ENCODE results near the gene USP38. TPM values are rescaled to one million over a fixed set of nuclear protein-coding genes. Genes with fewer than 3 reads are reported as not detected.
"Not testable (repeated sequence)": the region's sequence is repeated elsewhere in the genome, so short reads cannot be mapped to it uniquely, and the experiment has no call there.

USP38 gene
- total and polyA plus RNA-seq, 7 experiments from 2014 or later = 17.7 to 28.8 (median 24.3) TPM

- POLR2A ChIA-PET = no interaction called here
- intact Hi-C loops (cut with micrococcal nuclease) = no loop called here
- H3K4me3 ChIP-seq (ENCODE audit: low read length) = no peak overlapping the region
- no peaks in the 10 kb centered on the region for H3K36me3 ChIP-seq (ENCODE audit: control insufficient read depth in 2 of 3, insufficient read depth in 3 of 3, low read length in 3 of 3)
- Mint-ChIP-seq H3K36me3 (no peaks in the 10 kb centered on the region), H3K27me3 (peaks cover 0 to 15% (median 7%) of the 10 kb centered on the region in 5 donors), H3K9me3 (no peaks in the 10 kb centered on the region), H3K4me1 (no peaks in the 10 kb centered on the region), H3K27ac (no peak overlapping the region), H3K4me3 (no peak overlapping the region)
- no peak overlapping the region for H3K27ac ChIP-seq (ENCODE audit: low read depth, low read length)
- CTCF ChIA-PET = no interaction called here
- ATAC-seq (no peak), DNase-seq (no peak)
- H3K4me1 ChIP-seq (ENCODE audit: control insufficient read depth in 2 of 2, insufficient read depth in 2 of 2, low read length in 2 of 2) = no peaks in the 10 kb centered on the region
- H3K9me3 ChIP-seq (ENCODE audit: control insufficient read depth in 2 of 3, low read length in 3 of 3) = no peaks in the 10 kb centered on the region
- H3K27me3 ChIP-seq (ENCODE audit: control insufficient read depth in 2 of 2, insufficient read depth in 2 of 2, low read length in 2 of 2) = no peaks in the 10 kb centered on the region
These were observed 68.4 kb downstream of the USP38 start for GRCh38 chr4:143253166-143253565.

GRCh38 chr4:143254491-143255226, 69.9 kb downstream of the USP38 start:
- Mint-ChIP-seq H3K9me3 (no peaks in the 10 kb centered on the region), H3K27ac (no peak overlapping the region), H3K27me3 (peaks cover 0 to 15% (median 7%) of the 10 kb centered on the region in 5 donors), H3K4me3 (no peak overlapping the region), H3K36me3 (no peaks in the 10 kb centered on the region), H3K4me1 (no peaks in the 10 kb centered on the region)
- no peaks in the 10 kb centered on the region for H3K36me3 ChIP-seq (ENCODE audit: control insufficient read depth in 2 of 3, insufficient read depth in 3 of 3, low read length in 3 of 3)
- H3K9me3 ChIP-seq (ENCODE audit: control insufficient read depth in 2 of 3, low read length in 3 of 3) = no peaks in the 10 kb centered on the region
- intact Hi-C loops (cut with micrococcal nuclease) = no loop called here
- ATAC-seq (no peak), DNase-seq (no peak)
- H3K4me3 ChIP-seq (ENCODE audit: low read length) = no peak overlapping the region
- ChIA-PET CTCF (no interaction called here), POLR2A (no interaction called here)
- H3K4me1 ChIP-seq (ENCODE audit: control insufficient read depth in 2 of 2, insufficient read depth in 2 of 2, low read length in 2 of 2) = no peaks in the 10 kb centered on the region
- H3K27ac ChIP-seq (ENCODE audit: low read depth, low read length) = no peak overlapping the region
- H3K27me3 ChIP-seq (ENCODE audit: control insufficient read depth in 2 of 2, insufficient read depth in 2 of 2, low read length in 2 of 2) = no peaks in the 10 kb centered on the region

GRCh38 chr4:143256456-143256855, 71.7 kb downstream of the USP38 start:
- Mint-ChIP-seq H3K4me1 (no peaks in the 10 kb centered on the region), H3K27ac (no peak overlapping the region), H3K27me3 (peaks cover 0 to 15% (median 9%) of the 10 kb centered on the region in 5 donors), H3K36me3 (no peaks in the 10 kb centered on the region), H3K4me3 (no peak overlapping the region), H3K9me3 (no peaks in the 10 kb centered on the region)
- DNase-seq = no peak
- ChIA-PET POLR2A (no interaction called here), CTCF (no interaction called here)
- no peaks in the 10 kb centered on the region for H3K36me3 ChIP-seq (ENCODE audit: control insufficient read depth in 2 of 3, insufficient read depth in 3 of 3, low read length in 3 of 3)
- no peak overlapping the region for H3K4me3 ChIP-seq (ENCODE audit: low read length)
- H3K9me3 ChIP-seq (ENCODE audit: control insufficient read depth in 2 of 3, low read length in 3 of 3) = no peaks in the 10 kb centered on the region
- no peaks in the 10 kb centered on the region for H3K27me3 ChIP-seq (ENCODE audit: control insufficient read depth in 2 of 2, insufficient read depth in 2 of 2, low read length in 2 of 2)
- H3K4me1 ChIP-seq (ENCODE audit: control insufficient read depth in 2 of 2, insufficient read depth in 2 of 2, low read length in 2 of 2) = no peaks in the 10 kb centered on the region
- no peak overlapping the region for H3K27ac ChIP-seq (ENCODE audit: low read depth, low read length)
- no peak for ATAC-seq
- intact Hi-C loops (cut with micrococcal nuclease) = no loop called here

GRCh38 chr4:143257356-143257755, 72.6 kb downstream of the USP38 start:
- peaks cover 0 to 18% (median 12%) of the 10 kb centered on the region in 5 donors for H3K27me3 Mint-ChIP-seq
- Histone ChIP-seq H3K27me3 (ENCODE audit: control insufficient read depth in 2 of 2, insufficient read depth in 2 of 2, low read length in 2 of 2) (no peaks in the 10 kb centered on the region), H3K9me3 (ENCODE audit: control insufficient read depth in 2 of 3, low read length in 3 of 3) (no peaks in the 10 kb centered on the region), H3K4me3 (ENCODE audit: low read length) (no peak overlapping the region), H3K4me1 (ENCODE audit: control insufficient read depth in 2 of 2, insufficient read depth in 2 of 2, low read length in 2 of 2) (no peaks in the 10 kb centered on the region), H3K36me3 (ENCODE audit: control insufficient read depth in 2 of 3, insufficient read depth in 3 of 3, low read length in 3 of 3) (no peaks in the 10 kb centered on the region), H3K27ac (ENCODE audit: low read depth, low read length) (no peak overlapping the region)
- no peak for ATAC-seq
- CTCF ChIA-PET = no interaction called here
- no peak overlapping the region for H3K27ac Mint-ChIP-seq
- no peaks in the 10 kb centered on the region for H3K4me1 Mint-ChIP-seq
- POLR2A ChIA-PET = no interaction called here
- H3K9me3 Mint-ChIP-seq = no peaks in the 10 kb centered on the region
- intact Hi-C loops (cut with micrococcal nuclease) = no loop called here
- H3K4me3 Mint-ChIP-seq = no peak overlapping the region
- no peak for DNase-seq
- no peaks in the 10 kb centered on the region for H3K36me3 Mint-ChIP-seq

- Mint-ChIP-seq H3K4me1 (no peaks in the 10 kb centered on the region), H3K9me3 (peaks cover 0 to 6% (median 3%) of the 10 kb centered on the region in 11 donors), H3K4me3 (no peak overlapping the region), H3K36me3 (no peaks in the 10 kb centered on the region), H3K27me3 (peaks cover 0 to 18% (median 8%) of the 10 kb centered on the region in 5 donors), H3K27ac (no peak overlapping the region)
- DNase-seq (no peak), ATAC-seq (no peak)
- no peaks in the 10 kb centered on the region for H3K9me3 ChIP-seq (ENCODE audit: control insufficient read depth in 2 of 3, low read length in 3 of 3)
- CTCF ChIA-PET = no interaction called here
- no peaks in the 10 kb centered on the region for H3K27me3 ChIP-seq (ENCODE audit: control insufficient read depth in 2 of 2, insufficient read depth in 2 of 2, low read length in 2 of 2)
- no peaks in the 10 kb centered on the region for H3K36me3 ChIP-seq (ENCODE audit: control insufficient read depth in 2 of 3, insufficient read depth in 3 of 3, low read length in 3 of 3)
- no peak overlapping the region for H3K4me3 ChIP-seq (ENCODE audit: low read length)
- POLR2A ChIA-PET = no interaction called here
- intact Hi-C loops (cut with micrococcal nuclease) = no loop called here
- H3K27ac ChIP-seq (ENCODE audit: low read depth, low read length) = no peak overlapping the region
- H3K4me1 ChIP-seq (ENCODE audit: control insufficient read depth in 2 of 2, insufficient read depth in 2 of 2, low read length in 2 of 2) = no peaks in the 10 kb centered on the region
These were observed 76.0 kb downstream of the USP38 start for GRCh38 chr4:143260750-143261149.

- Mint-ChIP-seq H3K36me3 (no peaks in the 10 kb centered on the region), H3K27ac (no peak overlapping the region), H3K4me1 (no peaks in the 10 kb centered on the region), H3K4me3 (no peak overlapping the region), H3K27me3 (peaks cover 0 to 12% (median 8%) of the 10 kb centered on the region in 5 donors), H3K9me3 (peaks cover 0 to 20% (median 13%) of the 10 kb centered on the region in 11 donors)
- POLR2A ChIA-PET = no interaction called here
- no peak for ATAC-seq
- DNase-seq = no peak
- Histone ChIP-seq H3K4me1 (ENCODE audit: control insufficient read depth in 2 of 2, insufficient read depth in 2 of 2, low read length in 2 of 2) (no peaks in the 10 kb centered on the region), H3K27ac (ENCODE audit: low read depth, low read length) (no peak overlapping the region), H3K27me3 (ENCODE audit: control insufficient read depth in 2 of 2, insufficient read depth in 2 of 2, low read length in 2 of 2) (no peaks in the 10 kb centered on the region), H3K36me3 (ENCODE audit: control insufficient read depth in 2 of 3, insufficient read depth in 3 of 3, low read length in 3 of 3) (no peaks in the 10 kb centered on the region), H3K4me3 (ENCODE audit: low read length) (no peak overlapping the region), H3K9me3 (ENCODE audit: control insufficient read depth in 2 of 3, low read length in 3 of 3) (peaks cover 0 to 6% (median 0%) of the 10 kb centered on the region in 3 experiments)
- intact Hi-C loops (cut with micrococcal nuclease) = no loop called here
- CTCF ChIA-PET = no interaction called here
These were observed 78.1 kb downstream of the USP38 start for GRCh38 chr4:143262838-143263237.

- H3K36me3 Mint-ChIP-seq; H3K4me3 Mint-ChIP-seq; H3K4me1 ChIP-seq (ENCODE audit: control insufficient read depth in 2 of 2, insufficient read depth in 2 of 2, low read length in 2 of 2); intact Hi-C loops (cut with micrococcal nuclease); H3K27ac ChIP-seq (ENCODE audit: low read depth, low read length); DNase-seq; POLR2A ChIA-PET; CTCF ChIA-PET; H3K27ac Mint-ChIP-seq; ATAC-seq; H3K4me1 Mint-ChIP-seq; H3K4me3 ChIP-seq (ENCODE audit: low read length); H3K27me3 ChIP-seq (ENCODE audit: control insufficient read depth in 2 of 2, insufficient read depth in 2 of 2, low read length in 2 of 2); H3K36me3 ChIP-seq (ENCODE audit: control insufficient read depth in 2 of 3, insufficient read depth in 3 of 3, low read length in 3 of 3): not testable (repeated sequence)
- peaks cover 0 to 13% (median 0%) of the 10 kb centered on the region in 3 experiments for H3K9me3 ChIP-seq (ENCODE audit: control insufficient read depth in 2 of 3, low read length in 3 of 3)
- H3K27me3 Mint-ChIP-seq = peaks cover 0 to 21% (median 12%) of the 10 kb centered on the region in 5 donors
- H3K9me3 Mint-ChIP-seq = peaks cover 0 to 39% (median 16%) of the 10 kb centered on the region in 11 donors
These were observed 83.0 kb downstream of the USP38 start for GRCh38 chr4:143267690-143268089.
